GM12872 (cell line): Measurements from ENCODE around the gene SFTPA1.
A peak's percentile ranks its signal among the peaks of the same experiment; 100 is the strongest.

Experiments used
- CTCF ChIP-seq: IDR thresholded peaks from 3 replicates; pipeline ENCODE4 v1.5.1; 2011; ENCODE audit warnings: low read depth, mild to moderate bottlenecking, low read length, moderate library complexity; ENCODE audit not compliant: insufficient read depth

Gene SFTPA1

GRCh38 chr10:79583488-79584024, 27.2 kb upstream of the SFTPA1 start:
- TF ChIP-seq CTCF: no peak

- no peak for TF ChIP-seq CTCF
These were observed 24.7 kb upstream of the SFTPA1 start for GRCh38 chr10:79585870-79586527.

GRCh38 chr10:79586933-79587332, 23.8 kb upstream of the SFTPA1 start:
- no peak for TF ChIP-seq CTCF

- no peak for TF ChIP-seq CTCF
These were observed 21.9 kb upstream of the SFTPA1 start for GRCh38 chr10:79588800-79589199.

GRCh38 chr10:79593377-79593776, 17.4 kb upstream of the SFTPA1 start:
- no peak for TF ChIP-seq CTCF

- no peak for TF ChIP-seq CTCF
These were observed 15.2 kb upstream of the SFTPA1 start for GRCh38 chr10:79595510-79595909.

- no peak for TF ChIP-seq CTCF
These were observed 8.8 kb upstream of the SFTPA1 start for GRCh38 chr10:79601939-79602338.

GRCh38 chr10:79602953-79603352, 7.8 kb upstream of the SFTPA1 start:
- 0 out of 3 replicates have a peak, but pooled peaks have one; percentile 11 for TF ChIP-seq CTCF
